ENCODE data around the gene CACHD1. TPM values are rescaled to one million over a fixed set of nuclear protein-coding genes. Genes with fewer than 3 reads are reported as not detected.

CACHD1 gene
- total RNA-seq, 1 donor from 2014 or later, result 44.6 TPM

DNA sequence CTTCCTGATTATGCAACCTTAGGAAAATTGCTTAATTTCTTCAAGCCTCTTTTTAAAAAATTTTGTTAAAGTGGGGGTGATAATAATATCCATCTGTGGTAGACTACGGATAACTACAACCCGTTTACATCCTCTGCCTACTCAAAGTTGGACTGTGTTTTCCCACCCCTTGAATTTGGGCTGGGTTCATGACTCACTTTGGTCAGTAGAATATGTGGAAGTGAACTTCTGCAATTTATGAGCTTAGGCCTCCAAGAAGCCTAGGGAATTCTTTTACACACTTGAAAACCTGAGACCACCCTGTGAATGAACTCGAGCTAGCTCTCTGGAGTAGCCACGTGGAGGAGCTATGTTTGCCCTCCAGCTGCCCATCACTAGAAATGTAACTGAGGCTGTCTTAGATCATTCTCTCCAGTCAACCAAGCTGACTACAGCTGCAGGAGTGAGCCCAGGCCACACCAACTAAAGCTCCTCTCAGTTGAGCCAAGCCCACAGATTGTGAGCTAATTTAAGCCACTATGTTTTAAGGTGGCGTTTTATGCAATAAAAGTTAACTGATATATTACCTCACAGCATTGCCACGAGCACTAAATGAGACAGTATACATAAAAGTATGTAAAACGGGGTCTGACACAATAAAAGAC, 29.6 kb upstream of the CACHD1 start:
- H3K27ac Mint-ChIP-seq, result no peak overlapping the region
- H3K4me1 Mint-ChIP-seq (ENCODE audit: unreplicated experiment), result no peaks in the 10 kb centered on the region
- H3K9me3 Mint-ChIP-seq, result peaks cover 4% of the 10 kb centered on the region
- H3K4me3 Mint-ChIP-seq, result no peak overlapping the region
- no peaks in the 10 kb centered on the region for H3K27me3 Mint-ChIP-seq
- TF ChIP-seq, protein P1, sequence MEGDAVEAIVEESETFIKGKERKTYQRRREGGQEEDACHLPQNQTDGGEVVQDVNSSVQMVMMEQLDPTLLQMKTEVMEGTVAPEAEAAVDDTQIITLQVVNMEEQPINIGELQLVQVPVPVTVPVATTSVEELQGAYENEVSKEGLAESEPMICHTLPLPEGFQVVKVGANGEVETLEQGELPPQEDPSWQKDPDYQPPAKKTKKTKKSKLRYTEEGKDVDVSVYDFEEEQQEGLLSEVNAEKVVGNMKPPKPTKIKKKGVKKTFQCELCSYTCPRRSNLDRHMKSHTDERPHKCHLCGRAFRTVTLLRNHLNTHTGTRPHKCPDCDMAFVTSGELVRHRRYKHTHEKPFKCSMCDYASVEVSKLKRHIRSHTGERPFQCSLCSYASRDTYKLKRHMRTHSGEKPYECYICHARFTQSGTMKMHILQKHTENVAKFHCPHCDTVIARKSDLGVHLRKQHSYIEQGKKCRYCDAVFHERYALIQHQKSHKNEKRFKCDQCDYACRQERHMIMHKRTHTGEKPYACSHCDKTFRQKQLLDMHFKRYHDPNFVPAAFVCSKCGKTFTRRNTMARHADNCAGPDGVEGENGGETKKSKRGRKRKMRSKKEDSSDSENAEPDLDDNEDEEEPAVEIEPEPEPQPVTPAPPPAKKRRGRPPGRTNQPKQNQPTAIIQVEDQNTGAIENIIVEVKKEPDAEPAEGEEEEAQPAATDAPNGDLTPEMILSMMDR (conservative IDR thresholded peaks at IDR 0.05), result no peak
- no peaks in the 10 kb centered on the region for H3K36me3 Mint-ChIP-seq
- DNase-seq (ENCODE audit: extremely low spot score, unreplicated experiment), result no peak

DNA sequence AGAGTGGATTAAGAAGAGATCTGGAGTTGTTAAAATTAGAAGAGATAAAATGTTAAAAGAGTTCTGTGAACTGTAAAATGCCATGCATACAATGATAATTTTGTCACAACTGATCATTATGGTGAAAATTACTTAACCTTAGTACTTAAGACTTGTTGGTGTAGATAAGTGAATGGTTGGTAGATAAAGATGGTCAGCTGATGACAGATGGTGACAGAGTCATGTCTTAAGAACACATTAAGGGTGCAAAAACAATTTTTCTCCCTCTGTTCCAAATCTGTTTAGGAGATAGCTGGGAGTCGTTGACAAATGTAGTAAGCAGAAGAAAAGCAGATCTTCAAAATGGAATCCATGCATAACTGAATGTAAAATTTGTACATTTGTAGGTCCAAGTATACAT, 18.5 kb upstream of the CACHD1 start:
- TF ChIP-seq, protein P1 (conservative IDR thresholded peaks at IDR 0.05), result no peak
- Mint-ChIP-seq H3K36me3 (no peaks in the 10 kb centered on the region), H3K27ac (no peak overlapping the region), H3K27me3 (peaks cover 12% of the 10 kb centered on the region), H3K9me3 (no peaks in the 10 kb centered on the region), H3K4me1 (ENCODE audit: unreplicated experiment) (no peaks in the 10 kb centered on the region), H3K4me3 (no peak overlapping the region)
- DNase-seq (ENCODE audit: extremely low spot score, unreplicated experiment), result no peak

DNA sequence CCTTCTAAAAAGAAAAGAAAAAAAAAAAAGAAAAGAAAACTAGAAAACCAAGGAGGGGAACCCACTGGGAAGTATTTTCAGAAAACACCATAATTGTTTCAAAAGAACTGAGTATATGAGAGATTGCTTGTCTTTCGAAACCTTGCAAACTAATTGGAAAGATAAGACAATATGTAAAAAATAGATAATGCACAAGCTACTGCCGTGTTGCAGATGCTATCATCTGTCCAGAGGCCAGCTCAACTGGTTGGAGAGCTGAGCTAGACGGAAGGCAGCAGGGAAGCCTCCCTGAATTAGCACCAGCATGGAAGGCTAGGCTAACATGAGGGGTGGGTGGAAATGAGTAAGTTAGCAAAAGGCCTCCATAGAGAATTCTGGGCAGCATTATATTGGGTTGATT, 16.2 kb upstream of the CACHD1 start:
- DNase-seq (ENCODE audit: extremely low spot score, unreplicated experiment), result no peak
- Mint-ChIP-seq H3K36me3 (no peaks in the 10 kb centered on the region), H3K9me3 (no peaks in the 10 kb centered on the region), H3K4me3 (no peak overlapping the region), H3K4me1 (ENCODE audit: unreplicated experiment) (no peaks in the 10 kb centered on the region), H3K27ac (no peak overlapping the region), H3K27me3 (peaks cover 8% of the 10 kb centered on the region)
- TF ChIP-seq, protein P1 (conservative IDR thresholded peaks at IDR 0.05), result no peak

- TF ChIP-seq, protein P1 (conservative IDR thresholded peaks at IDR 0.05), result no peak
- Mint-ChIP-seq H3K27me3 (peaks cover 4% of the 10 kb centered on the region), H3K9me3 (no peaks in the 10 kb centered on the region)
Measured at GRCh38 chr1:64458915-64459314, 11.0 kb upstream of the CACHD1 start.

GRCh38 chr1:64459743-64460142, 10.2 kb upstream of the CACHD1 start:
- no peak overlapping the region for H3K4me3 Mint-ChIP-seq
- no peak overlapping the region for H3K27ac Mint-ChIP-seq
- peaks cover 4% of the 10 kb centered on the region for H3K27me3 Mint-ChIP-seq
- H3K9me3 Mint-ChIP-seq, result no peaks in the 10 kb centered on the region
- TF ChIP-seq, protein P1 (conservative IDR thresholded peaks at IDR 0.05), result no peak
- no peak for DNase-seq (ENCODE audit: extremely low spot score, unreplicated experiment)
- no peaks in the 10 kb centered on the region for H3K36me3 Mint-ChIP-seq
- H3K4me1 Mint-ChIP-seq (ENCODE audit: unreplicated experiment), result no peaks in the 10 kb centered on the region

More at GRCh38 chr1:64458915-64459314, 11.0 kb upstream of the CACHD1 start:
- H3K27ac Mint-ChIP-seq, result no peak overlapping the region
- H3K4me1 Mint-ChIP-seq (ENCODE audit: unreplicated experiment), result no peaks in the 10 kb centered on the region
- no peaks in the 10 kb centered on the region for H3K36me3 Mint-ChIP-seq
- DNase-seq (ENCODE audit: extremely low spot score, unreplicated experiment), result no peak
- H3K4me3 Mint-ChIP-seq, result no peak overlapping the region
